ENCODE results near the gene PSMA3. TPM values are rescaled to one million over a fixed set of nuclear protein-coding genes. Genes with fewer than 3 reads are reported as not detected.
A peak's percentile ranks its signal among the peaks of the same experiment; 100 is the strongest.

The PSMA3 gene
- total RNA-seq, 1 donor from 2014 or later = 91.2 TPM

DNA sequence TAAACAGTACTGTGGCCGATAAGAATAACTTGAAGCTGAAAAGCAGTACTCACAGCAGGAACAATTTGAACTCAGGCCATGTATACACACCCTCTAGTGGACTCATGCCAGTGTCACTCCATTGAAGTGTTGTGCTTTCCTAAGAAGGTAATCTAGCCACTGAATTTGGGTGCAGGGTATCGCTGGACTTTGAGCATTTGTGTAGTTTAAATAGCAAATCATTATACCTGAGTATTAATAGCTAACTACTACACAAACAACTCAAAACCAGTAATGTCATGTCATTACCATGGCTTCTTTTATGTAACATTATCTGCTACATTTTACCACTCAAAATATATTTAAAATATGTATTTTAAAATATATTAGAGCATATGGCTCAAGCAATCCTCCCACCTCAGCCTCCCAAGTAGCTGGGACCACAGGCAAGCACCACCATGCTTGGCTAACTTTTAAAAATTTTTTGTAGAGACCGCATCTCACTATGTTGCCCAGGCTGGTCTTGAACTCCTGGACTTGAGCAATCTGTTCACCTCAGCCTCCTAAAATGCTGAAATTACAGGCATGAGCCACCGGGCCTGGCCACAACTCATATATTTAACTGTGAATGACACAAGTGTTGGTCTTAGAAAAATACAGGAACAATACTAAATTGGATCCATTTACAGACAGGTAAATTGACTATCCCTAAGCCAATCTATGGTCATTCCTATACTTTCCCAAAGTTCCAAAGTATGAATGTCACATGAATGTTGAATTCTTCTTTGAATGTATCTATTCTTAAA is 28.1 kb downstream of the PSMA3 start:
- DNase-seq (ENCODE audit: low spot score) = peak; percentile 86

- no peak for DNase-seq (ENCODE audit: low spot score)
These were observed 30.2 kb downstream of the PSMA3 start for GRCh38 chr14:58274881-58275280.

DNA sequence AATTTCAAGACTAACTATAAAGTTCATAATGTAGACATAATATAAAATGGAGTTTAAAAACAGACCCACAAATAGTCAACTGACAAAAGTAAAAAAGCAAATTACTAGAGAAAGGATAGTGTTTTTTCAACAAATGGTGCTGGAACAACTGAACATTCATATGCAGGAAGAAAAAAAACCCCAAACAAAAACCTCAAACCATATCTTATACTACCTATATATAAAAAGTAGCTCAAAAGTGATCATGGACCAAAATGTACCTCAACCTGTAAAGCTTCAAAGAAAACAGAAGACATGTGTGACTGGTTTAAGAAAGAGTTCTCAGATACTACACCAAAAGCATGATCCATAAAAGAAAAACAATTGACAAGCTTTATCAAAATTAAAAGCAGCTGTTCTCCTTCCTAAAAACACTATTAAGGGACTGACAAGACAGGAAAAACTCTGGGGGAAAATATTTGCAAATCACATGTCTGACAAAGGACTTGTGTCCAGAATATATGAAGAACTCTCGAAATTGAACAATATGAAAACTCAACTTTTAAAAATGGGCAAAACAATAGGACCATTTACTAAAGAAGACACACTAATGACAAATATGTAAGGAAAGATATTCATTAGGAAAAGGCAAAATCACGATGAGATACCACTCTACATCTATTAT is 31.0 kb downstream of the PSMA3 start:
- DNase-seq (ENCODE audit: low spot score) = no peak

DNA sequence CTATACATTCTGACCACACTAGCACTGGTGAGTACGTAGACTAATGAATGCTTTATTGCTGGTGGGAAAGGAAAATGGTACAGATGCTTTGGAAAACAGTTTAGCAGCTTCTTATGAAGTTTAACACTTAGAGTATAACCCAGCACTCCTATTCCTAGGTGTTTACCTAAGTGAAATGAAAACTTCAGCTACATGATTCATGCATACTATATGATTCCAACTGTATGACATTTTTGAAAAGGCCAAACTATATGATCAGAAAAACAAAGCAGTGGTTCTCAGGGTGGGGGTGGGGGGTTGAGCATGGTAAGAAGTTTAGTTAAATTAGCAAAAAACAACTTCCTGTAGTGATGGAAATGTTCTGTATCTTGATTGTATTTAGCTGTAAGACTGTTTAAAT is 31.6 kb downstream of the PSMA3 start:
- no peak for DNase-seq (ENCODE audit: low spot score)

DNA sequence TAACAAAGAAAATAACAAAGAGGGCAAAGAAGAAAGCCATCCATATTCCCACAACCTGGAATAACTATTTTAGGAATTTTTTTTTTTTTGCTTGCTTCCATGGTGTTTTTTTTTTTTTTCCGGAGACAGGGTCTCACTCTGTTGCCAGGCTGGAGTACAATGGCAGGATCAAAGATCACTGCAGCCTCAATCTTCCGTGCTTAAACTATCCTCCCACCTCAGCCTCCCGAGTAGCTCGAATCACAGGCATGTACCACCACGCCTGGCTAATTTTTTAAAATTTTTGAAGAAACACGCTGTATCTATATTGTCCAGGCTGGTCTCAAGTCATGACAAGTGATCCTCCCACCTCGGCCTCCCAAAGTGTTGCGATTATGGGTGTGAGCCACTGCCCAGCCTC is 33.5 kb downstream of the PSMA3 start:
- no peak for DNase-seq (ENCODE audit: low spot score)

GRCh38 chr14:58280954-58281787 is 36.5 kb downstream of the PSMA3 start:
- peak; percentile 71 for DNase-seq (ENCODE audit: low spot score)

- DNase-seq (ENCODE audit: low spot score) = no peak
These were observed 37.3 kb downstream of the PSMA3 start for GRCh38 chr14:58281969-58282368.

GRCh38 chr14:58282925-58283593 is 38.4 kb downstream of the PSMA3 start:
- no peak for DNase-seq (ENCODE audit: low spot score)

- no peak for DNase-seq (ENCODE audit: low spot score)
These were observed 39.1 kb downstream of the PSMA3 start for GRCh38 chr14:58283730-58284129.

DNA sequence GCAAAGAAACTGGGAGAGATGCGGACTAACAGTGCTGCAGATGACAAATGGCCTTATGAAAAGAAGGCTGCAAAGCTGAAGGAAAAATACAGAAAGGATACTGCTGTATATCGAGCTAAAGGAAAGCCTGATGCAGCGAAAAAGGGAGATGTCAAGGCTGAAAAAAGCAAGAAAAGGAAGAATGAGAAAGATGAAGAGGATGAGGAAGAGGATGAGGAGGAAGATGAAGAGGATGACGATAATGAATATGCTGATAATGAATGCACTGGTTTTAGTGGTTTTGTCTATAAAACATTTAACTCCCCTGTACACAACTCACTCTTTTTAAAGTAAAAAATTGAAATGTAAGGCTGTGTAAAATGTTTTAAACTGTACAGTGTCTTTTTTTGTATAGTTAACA is 40.5 kb downstream of the PSMA3 start:
- no peak for DNase-seq (ENCODE audit: low spot score)

DNA sequence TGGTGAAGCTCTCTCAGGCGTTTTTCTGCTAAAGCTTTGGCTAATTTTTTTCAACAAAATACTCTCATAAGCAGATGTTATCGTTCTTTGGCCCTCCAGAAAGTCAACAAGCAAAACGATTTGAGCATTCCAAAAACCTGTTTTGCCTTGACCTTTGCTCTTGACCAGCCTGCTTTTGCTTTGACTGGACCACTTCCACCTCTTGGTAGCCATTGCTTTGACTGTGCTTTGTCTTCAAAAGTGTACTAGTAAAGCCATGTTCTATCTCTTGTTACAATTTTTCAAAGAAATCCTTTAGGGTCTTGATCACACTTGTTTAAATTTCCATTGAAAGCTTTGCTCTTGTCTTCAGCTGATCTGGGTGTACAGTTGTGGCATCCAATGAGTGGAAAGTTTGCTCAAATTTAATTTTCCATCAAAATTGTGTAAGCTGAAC is 43.0 kb downstream of the PSMA3 start:
- DNase-seq (ENCODE audit: low spot score) = no peak

GRCh38 chr14:58288106-58288792 is 43.6 kb downstream of the PSMA3 start:
- DNase-seq (ENCODE audit: low spot score) = no peak

DNA sequence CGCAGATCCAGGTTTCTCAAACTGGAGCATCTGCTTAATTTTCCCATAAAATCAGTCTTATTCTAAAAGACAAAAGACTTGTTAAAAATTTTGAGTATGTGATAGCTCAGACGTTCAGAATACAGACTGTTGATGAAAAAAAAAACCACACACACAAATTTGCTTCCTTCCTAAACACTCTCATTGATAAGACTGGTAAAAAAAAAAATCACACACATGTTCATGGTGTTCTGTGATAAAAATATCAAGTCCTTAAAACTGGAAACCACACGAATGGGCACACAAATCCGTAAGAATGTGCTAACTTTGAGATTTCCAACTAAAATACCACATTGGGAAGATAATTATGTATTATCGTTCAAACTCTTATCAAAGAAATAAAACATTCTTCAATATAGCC is 47.0 kb downstream of the PSMA3 start:
- DNase-seq (ENCODE audit: low spot score) = no peak

DNA sequence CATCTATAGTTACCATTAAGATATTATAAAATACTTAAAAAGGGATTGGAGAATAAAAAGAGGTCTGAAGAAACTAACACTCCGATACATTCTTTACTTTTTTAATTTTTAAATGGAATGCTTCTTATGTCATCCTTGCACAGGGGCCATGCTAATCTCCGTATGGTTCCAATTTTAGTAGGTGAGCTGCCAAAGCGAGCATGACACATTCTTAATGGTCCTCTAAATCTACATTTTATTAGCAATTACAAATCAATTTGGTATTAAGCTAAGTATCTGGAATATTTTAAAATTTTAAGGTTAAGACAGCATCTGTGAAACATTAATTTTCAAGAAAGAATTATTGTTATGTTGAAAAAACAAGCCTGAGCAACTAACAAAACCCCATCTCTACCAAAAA is 47.5 kb downstream of the PSMA3 start:
- DNase-seq (ENCODE audit: low spot score) = no peak

GRCh38 chr14:58294201-58294600 is 49.6 kb downstream of the PSMA3 start:
- no peak for DNase-seq (ENCODE audit: low spot score)

DNA sequence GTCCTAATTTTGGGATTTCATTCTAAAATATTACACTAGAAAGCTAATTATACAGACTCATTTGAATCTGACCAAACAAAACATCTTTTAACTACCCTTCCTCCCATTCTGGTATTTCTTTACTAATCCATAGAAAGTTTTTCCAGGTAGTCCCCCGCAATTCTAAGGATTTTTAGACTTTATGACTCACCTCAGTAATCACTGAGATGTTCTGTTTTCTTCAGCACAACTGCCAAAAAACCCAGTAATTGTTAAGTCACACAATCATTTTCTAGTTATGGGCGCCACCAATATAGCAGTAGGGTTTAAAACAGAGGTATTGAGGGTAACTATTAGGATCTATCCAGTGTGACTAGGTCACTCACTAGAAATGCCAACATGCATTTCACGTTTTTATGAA is 52.1 kb downstream of the PSMA3 start:
- DNase-seq (ENCODE audit: low spot score) = no peak

DNA sequence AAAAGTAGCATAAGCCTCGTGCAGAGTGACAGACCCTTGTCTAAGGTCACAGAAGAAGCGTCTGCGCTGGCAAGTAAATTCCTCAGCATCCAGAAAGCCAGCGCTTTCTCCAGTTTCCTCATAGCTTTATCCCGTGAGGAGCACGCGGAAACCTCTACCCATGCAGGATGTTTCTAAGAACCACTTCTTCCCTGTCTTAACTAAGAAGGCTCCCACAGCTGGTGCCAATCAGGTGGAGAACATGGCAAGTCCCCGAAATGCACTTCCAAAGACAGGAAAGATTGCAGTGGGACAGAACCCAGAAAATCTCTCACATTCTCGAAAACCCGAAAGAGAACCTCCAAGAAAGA is 52.7 kb downstream of the PSMA3 start:
- DNase-seq (ENCODE audit: low spot score) = peak; percentile 51

DNA sequence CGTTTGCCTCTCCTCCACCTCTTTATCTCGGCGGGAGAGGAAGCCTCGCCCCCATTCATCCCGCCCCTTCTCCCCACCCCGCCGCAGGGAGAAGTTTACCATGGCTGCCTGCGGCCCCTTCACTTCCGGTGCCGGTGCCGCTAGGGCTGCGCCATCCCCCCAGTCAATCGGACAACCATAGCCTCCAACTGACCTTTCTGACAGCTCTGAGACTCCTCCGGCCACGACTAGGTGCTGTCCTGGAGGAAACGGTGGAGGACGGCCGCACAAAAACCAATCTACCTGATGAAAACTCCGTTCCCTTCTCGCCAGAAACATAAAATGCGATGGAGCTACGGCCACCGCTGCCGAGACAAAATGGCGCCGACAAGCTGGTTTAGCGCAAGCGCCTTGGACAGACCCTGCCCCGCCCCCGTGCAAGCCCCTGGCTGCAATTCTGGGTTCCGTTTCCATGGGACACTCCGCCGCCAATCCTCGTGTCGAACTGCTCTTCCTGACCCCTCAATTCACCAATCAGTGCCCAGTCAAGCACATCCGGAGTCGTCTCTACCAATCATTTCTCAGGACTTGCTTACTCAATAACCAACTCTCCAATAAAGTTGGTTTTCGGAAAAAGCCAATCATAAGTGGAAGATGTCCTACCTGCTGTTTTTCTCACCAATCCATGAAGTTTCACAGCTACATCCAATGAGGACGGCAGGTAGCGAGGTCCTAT is 53.3 kb downstream of the PSMA3 start:
- DNase-seq (ENCODE audit: low spot score) = peak; percentile 99

GRCh38 chr14:58298477-58299400 is 54.1 kb downstream of the PSMA3 start, which contains the start of gene ARID4A:
Gene ARID4A (plus strand): TSS chr14:58298555. CDS start chr14:58299855, 1,300 bp downstream.
- peak; percentile 32 for DNase-seq (ENCODE audit: low spot score)

All from mucosa of gallbladder (tissue), 1 donor.